Endothelial cell of umbilical vein (primary cell): ENCODE data around the gene TBX4. TPM values are rescaled to one million over a fixed set of nuclear protein-coding genes. Genes with fewer than 3 reads are reported as not detected.

Source experiments
- BruUV-seq: library from RNA; stranded (reverse); fragments of 400-500 nt; replicated peaks from 2 replicates; lab custom pipeline; 2021; lab: Mats Ljungman, UMichigan
- CTCF ChIA-PET: fragments of 300-600, 350-600 bp; sonication (Branson Sonifier 250); formaldehyde crosslinking; loops from one replicate; lab custom pipeline; 2021; ENCODE audit warnings: antibody characterized with exemption, inconsistent platforms; lab: Charles Lee
- POLR2A ChIA-PET: fragments of 300-600, 350-600 bp; sonication (Branson Sonifier 250); formaldehyde crosslinking; loops from one replicate; lab custom pipeline; 2021; ENCODE audit warnings: antibody characterized with exemption, inconsistent platforms; lab: Charles Lee
- DNase-seq: peaks from one replicate; pipeline ENCODE4 v3.0.0-alpha.2; 2011; ENCODE audit warnings: low read depth, low spot score
- FAIRE-seq: peaks from 2 replicates; lab custom pipeline; 2011; peaks lifted over from hg19 to GRCh38; lab: Jason Lieb, UNC
- H2AFZ ChIP-seq: 2 replicates; pipeline ENCODE4 v1.6.0; 2012; ENCODE audit warnings: low read depth, low read length, control low read depth, inconsistent platforms
- H3K27ac ChIP-seq: 2 replicates; pipeline ENCODE4 v1.5.1; 2011; ENCODE audit warnings: low read depth, mild to moderate bottlenecking, control low read depth, low read length, moderate library complexity; ENCODE audit not compliant: insufficient read depth
- H3K27me3 ChIP-seq, 2 experiments: 2 replicates each; pipeline versions ENCODE4 v1.6.0 to v1.6.1; 2011; ENCODE audit warnings: low read length in 2 of 2, mixed read lengths in 1 of 2; ENCODE audit not compliant: control insufficient read depth in 2 of 2, insufficient read depth in 2 of 2
- H3K36me3 ChIP-seq, 2 experiments: 2 replicates in 1 of 2; 3 replicates in 1 of 2; pipeline ENCODE4 v1.5.1; 2011; ENCODE audit warnings: low read length in 2 of 2, mild to moderate bottlenecking in 1 of 2, moderate library complexity in 1 of 2; ENCODE audit not compliant: control insufficient read depth in 2 of 2, insufficient read depth in 2 of 2; ENCODE audit errors: extremely low read depth in 1 of 2
- H3K4me1 ChIP-seq: 3 replicates; pipeline ENCODE4 v1.5.1; 2011; ENCODE audit warnings: mild to moderate bottlenecking, low read length; ENCODE audit not compliant: control insufficient read depth, insufficient read depth; ENCODE audit errors: extremely low read depth
- H3K4me2 ChIP-seq: 2 replicates; pipeline ENCODE4 v1.6.1; 2011; ENCODE audit warnings: low read length, control low read depth, mixed read lengths; ENCODE audit not compliant: insufficient read depth
- H3K4me3 ChIP-seq, 3 experiments: fragments of 200-600 bp in 1 of 3; sonication (generic), shearing (Covaris generic) in 1 of 3; replicated peaks in 1 of 3; 2 replicates each; pipeline ENCODE4 v1.5.1; 2011 to 2016; ENCODE audit warnings: control low read depth in 3 of 3, low read length in 3 of 3, mild to moderate bottlenecking in 2 of 3, inconsistent platforms in 1 of 3, low read depth in 1 of 3, moderate library complexity in 1 of 3; ENCODE audit not compliant: insufficient read depth in 1 of 3
- H3K79me2 ChIP-seq: 2 replicates; pipeline ENCODE4 v1.6.0; 2012; ENCODE audit warnings: low read length, inconsistent platforms; ENCODE audit not compliant: control insufficient read depth, insufficient read depth
- H3K9ac ChIP-seq: replicated peaks from 2 replicates; pipeline ENCODE3; 2011; ENCODE audit warnings: low read length, control low read depth; ENCODE audit not compliant: insufficient read depth; ENCODE audit errors: extremely low read depth
- H3K9me1 ChIP-seq: replicated peaks from 3 replicates; pipeline ENCODE4 v1.6.0; 2011; ENCODE audit warnings: mild to moderate bottlenecking, low read length; ENCODE audit not compliant: control insufficient read depth, insufficient read depth; ENCODE audit errors: extremely low read depth
- H3K9me3 ChIP-seq: replicated peaks from 2 replicates; pipeline ENCODE4 v1.5.1; 2012; ENCODE audit warnings: low read length, inconsistent platforms; ENCODE audit not compliant: control insufficient read depth, insufficient read depth
- H4K20me1 ChIP-seq: replicated peaks from 2 replicates; pipeline ENCODE3; 2011; ENCODE audit warnings: mild to moderate bottlenecking, low read length; ENCODE audit not compliant: control insufficient read depth, insufficient read depth; ENCODE audit errors: extremely low read depth
- EZH2 ChIP-seq: IDR thresholded peaks from 2 replicates; pipeline ENCODE4 v1.6.1; 2012; ENCODE audit warnings: borderline replicate concordance, low read depth, mild to moderate bottlenecking, moderate library complexity, low read length, inconsistent platforms; ENCODE audit not compliant: severe bottlenecking
- FOS ChIP-seq: IDR thresholded peaks from 2 replicates; pipeline ENCODE4 v1.6.1; 2011; ENCODE audit warnings: mild to moderate bottlenecking, low read length, moderate library complexity, borderline replicate concordance; ENCODE audit not compliant: insufficient read depth
- GATA2 ChIP-seq: IDR thresholded peaks from 2 replicates; pipeline ENCODE4 v1.7.0; 2011; ENCODE audit warnings: low read depth, mild to moderate bottlenecking, moderate library complexity, mixed read lengths, low read length; ENCODE audit not compliant: insufficient read length, insufficient read depth
- JUN ChIP-seq: IDR thresholded peaks from 2 replicates; pipeline ENCODE4 v1.6.1; 2011; ENCODE audit warnings: borderline replicate concordance, low read depth; ENCODE audit not compliant: insufficient read length, insufficient read depth
- MYC ChIP-seq: IDR thresholded peaks from one replicate; pipeline ENCODE4 v1.6.1; 2011; ENCODE audit warnings: mild to moderate bottlenecking, low read depth, low read length
- POLR2A ChIP-seq: IDR thresholded peaks from 2 replicates; pipeline ENCODE4 v1.6.1; 2012; ENCODE audit warnings: low read depth, mild to moderate bottlenecking, control low read depth, low read length
- POLR2AphosphoS5 ChIP-seq: IDR thresholded peaks from 2 replicates; pipeline ENCODE4 v1.6.1; 2012; ENCODE audit warnings: low read depth, mild to moderate bottlenecking, control low read depth, low read length, moderate library complexity; ENCODE audit not compliant: insufficient read depth
- dilution Hi-C: fragments of 300-500 bp; cut with MboI; formaldehyde crosslinking; loops from one replicate; pipeline ENCODE4 v1.15.0; 2019; ENCODE audit warnings: low sequenced_read_pairs; ENCODE audit not compliant: extremely low pct_ligation_motif_present
- intact Hi-C: fragments of 100-400 bp; cut with micrococcal nuclease; formaldehyde crosslinking; loops from one replicate; pipeline ENCODE4 v1.10.0; 2022
- polyA plus RNA-seq, 4 experiments: library from polyadenylated mRNA; depleted of rRNA in 3 of 4; stranded (reverse) in 3 of 4; unstranded in 1 of 4; fragments of >200 nt; gene quantifications; 2 replicates each; pipeline versions ENCODE4 v1.2.1 to v1.2.3, GENCODE V29; 2011 to 2012; ENCODE audit warnings: missing spikeins in 1 of 4
- total RNA-seq: library from RNA; stranded (reverse); gene quantifications from 2 replicates; pipeline ENCODE4 v1.2.3, GENCODE V29; 2021
- TF ChIP-seq, protein P1 (sequence below): IDR thresholded peaks from 2 replicates; pipeline ENCODE4 v1.6.1; 2011; ENCODE audit not compliant: insufficient read depth, insufficient read length
- TF ChIP-seq, protein P2 (sequence below), 2 donors: IDR thresholded peaks; 1 replicate in 1 of 2; 2 replicates in 1 of 2; pipeline ENCODE4 v1.5.1; 2011; ENCODE audit warnings: low read length in 2 of 2, mild to moderate bottlenecking in 2 of 2, moderate library complexity in 2 of 2, control low read depth in 1 of 2, inconsistent platforms in 1 of 2, low read depth in 1 of 2; ENCODE audit not compliant: insufficient read depth in 1 of 2; ENCODE audit errors: extremely low read depth in 1 of 2

Gene TBX4
- total and polyA plus RNA-seq, 2 donors (not counting 3 experiments of a cell fraction or from before 2014, with no cell fraction given), result not detected

DNA sequence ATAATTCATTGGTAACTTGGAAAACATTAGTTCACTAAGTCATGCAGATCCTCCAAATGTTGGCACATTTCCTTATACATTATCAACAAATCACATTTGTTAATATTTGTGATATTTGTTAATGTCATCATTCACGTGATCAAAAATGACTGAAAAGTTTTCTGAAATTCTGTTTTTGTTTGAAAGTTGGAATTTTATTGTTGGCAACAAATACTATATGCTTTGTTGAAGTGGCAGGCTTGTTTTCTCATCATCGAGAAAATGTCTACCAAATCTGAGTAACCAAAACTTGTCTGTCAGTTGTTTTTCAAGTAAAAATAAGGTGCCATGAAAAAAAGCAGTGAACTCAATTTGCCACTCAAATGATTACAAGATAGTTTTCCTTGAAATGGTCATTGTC, 75.9 kb downstream of the TBX4 start:
- FAIRE-seq (no peak), DNase-seq (no peak)
- Histone ChIP-seq H3K9me3 (no peaks in the 10 kb centered on the region), H2AFZ (no peak overlapping the region), H3K9ac (no peak overlapping the region), H3K27me3 (peaks cover 0 to 2% of the 10 kb centered on the region in 2 experiments), H3K79me2 (no peaks in the 10 kb centered on the region), H3K27ac (no peak overlapping the region), H3K4me1 (no peaks in the 10 kb centered on the region), H4K20me1 (peaks cover 2% of the 10 kb centered on the region), H3K36me3 (no peaks in the 10 kb centered on the region), H3K4me2 (no peak overlapping the region), H3K9me1 (no peaks in the 10 kb centered on the region), H3K4me3 (no peak overlapping the region)
- no TSS peak for BruUV-seq
- CTCF ChIA-PET, result no interaction called here
- POLR2A ChIA-PET, result no interaction called here
- intact Hi-C loops, result no loop called here
- dilution Hi-C loops, result no loop called here
- no peak for TF ChIP-seq FOS
- TF ChIP-seq, protein P1, sequence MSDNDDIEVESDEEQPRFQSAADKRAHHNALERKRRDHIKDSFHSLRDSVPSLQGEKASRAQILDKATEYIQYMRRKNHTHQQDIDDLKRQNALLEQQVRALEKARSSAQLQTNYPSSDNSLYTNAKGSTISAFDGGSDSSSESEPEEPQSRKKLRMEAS, result no peak
- no peak for TF ChIP-seq JUN
- TF ChIP-seq, protein P2, sequence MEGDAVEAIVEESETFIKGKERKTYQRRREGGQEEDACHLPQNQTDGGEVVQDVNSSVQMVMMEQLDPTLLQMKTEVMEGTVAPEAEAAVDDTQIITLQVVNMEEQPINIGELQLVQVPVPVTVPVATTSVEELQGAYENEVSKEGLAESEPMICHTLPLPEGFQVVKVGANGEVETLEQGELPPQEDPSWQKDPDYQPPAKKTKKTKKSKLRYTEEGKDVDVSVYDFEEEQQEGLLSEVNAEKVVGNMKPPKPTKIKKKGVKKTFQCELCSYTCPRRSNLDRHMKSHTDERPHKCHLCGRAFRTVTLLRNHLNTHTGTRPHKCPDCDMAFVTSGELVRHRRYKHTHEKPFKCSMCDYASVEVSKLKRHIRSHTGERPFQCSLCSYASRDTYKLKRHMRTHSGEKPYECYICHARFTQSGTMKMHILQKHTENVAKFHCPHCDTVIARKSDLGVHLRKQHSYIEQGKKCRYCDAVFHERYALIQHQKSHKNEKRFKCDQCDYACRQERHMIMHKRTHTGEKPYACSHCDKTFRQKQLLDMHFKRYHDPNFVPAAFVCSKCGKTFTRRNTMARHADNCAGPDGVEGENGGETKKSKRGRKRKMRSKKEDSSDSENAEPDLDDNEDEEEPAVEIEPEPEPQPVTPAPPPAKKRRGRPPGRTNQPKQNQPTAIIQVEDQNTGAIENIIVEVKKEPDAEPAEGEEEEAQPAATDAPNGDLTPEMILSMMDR (IDR thresholded peaks at IDR 0.05; ENCODE audit: extremely low read depth in 1 of 2, insufficient read depth in 1 of 2, low read depth in 1 of 2, low read length in 2 of 2), result no peak
- TF ChIP-seq GATA2, result no peak
- TF ChIP-seq MYC, result no peak
- TF ChIP-seq POLR2AphosphoS5, result no peak
- TF ChIP-seq POLR2A, result no peak
- no peak for TF ChIP-seq EZH2
